SIG-M5 (cell line): ENCODE results near the gene CHN1.

Experiments used
- DNase-seq: peaks from one replicate; lab custom pipeline; 2025; lab: John Stamatoyannopoulos, UW

Gene CHN1, protein sequence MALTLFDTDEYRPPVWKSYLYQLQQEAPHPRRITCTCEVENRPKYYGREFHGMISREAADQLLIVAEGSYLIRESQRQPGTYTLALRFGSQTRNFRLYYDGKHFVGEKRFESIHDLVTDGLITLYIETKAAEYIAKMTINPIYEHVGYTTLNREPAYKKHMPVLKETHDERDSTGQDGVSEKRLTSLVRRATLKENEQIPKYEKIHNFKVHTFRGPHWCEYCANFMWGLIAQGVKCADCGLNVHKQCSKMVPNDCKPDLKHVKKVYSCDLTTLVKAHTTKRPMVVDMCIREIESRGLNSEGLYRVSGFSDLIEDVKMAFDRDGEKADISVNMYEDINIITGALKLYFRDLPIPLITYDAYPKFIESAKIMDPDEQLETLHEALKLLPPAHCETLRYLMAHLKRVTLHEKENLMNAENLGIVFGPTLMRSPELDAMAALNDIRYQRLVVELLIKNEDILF

GRCh38 chr2:175004980-175005732 is at the start of gene CHN1:
Gene CHN1 (minus strand): TSS chr2:175005381. CDS start chr2:175004912, 469 bp downstream.
- no peak for DNase-seq

- DNase-seq: no peak
Measured at GRCh38 chr2:175054340-175054739, 49.2 kb upstream of the CHN1 start.

DNA sequence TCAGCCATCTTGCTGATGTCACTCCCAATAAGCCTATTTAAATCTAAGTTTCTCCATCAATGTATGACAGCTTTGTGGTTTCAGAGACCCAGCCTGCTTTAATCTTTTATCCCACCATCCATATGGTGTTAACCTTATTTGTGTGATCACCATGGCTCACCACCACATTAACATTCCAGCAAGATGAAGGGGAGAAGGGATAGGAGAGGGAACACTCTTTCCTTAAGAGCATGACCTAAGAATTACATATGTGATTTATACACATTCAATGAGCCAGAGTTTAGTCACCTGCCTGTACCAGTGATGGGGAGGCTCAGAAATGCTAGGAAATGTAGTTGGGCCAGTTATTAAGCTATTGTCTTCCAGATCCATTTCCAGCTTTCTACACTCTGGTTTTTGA is 44.5 kb upstream of the CHN1 start:
- DNase-seq: no peak

DNA sequence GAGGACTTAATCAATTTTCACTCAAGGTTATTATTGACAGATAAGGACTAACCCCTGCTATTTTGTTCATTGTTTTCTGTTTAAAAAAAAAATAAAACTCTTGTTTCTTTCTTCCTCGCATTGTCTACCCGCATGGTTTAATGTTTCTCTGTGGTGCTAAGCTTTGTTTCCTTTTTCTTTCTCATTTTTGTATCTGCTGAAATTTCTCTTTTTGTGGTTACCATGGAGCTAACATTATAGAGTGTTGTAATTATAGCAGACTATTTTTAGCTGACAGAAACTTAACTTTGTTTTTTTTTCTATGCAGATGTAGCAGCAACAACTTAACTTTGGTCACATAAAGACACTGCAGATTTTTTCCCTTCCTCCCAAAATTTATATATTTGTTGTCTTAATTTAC is 43.1 kb upstream of the CHN1 start:
- DNase-seq: no peak

DNA sequence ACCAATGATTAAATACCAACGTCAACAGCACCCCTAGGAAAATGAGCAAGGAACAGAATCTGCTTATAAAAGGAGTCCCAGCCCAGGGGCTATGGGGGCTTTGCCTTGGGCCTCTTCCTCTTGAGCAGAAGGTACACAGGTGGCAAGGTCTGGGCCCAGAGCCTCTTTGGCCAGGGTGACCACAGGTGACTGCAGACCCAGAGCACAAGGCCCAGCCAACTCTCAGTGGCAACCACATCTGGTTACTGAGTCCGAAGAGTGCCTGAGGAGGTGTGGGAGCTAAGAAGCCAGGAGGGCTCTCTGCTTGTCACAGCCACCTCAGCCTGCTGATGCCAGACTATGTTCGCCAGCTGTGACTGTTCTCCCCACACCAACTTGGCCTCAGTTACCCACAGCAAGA is 34.3 kb upstream of the CHN1 start:
- no peak for DNase-seq

- DNase-seq: no peak
Measured at GRCh38 chr2:175039031-175039430, 33.9 kb upstream of the CHN1 start.

DNA sequence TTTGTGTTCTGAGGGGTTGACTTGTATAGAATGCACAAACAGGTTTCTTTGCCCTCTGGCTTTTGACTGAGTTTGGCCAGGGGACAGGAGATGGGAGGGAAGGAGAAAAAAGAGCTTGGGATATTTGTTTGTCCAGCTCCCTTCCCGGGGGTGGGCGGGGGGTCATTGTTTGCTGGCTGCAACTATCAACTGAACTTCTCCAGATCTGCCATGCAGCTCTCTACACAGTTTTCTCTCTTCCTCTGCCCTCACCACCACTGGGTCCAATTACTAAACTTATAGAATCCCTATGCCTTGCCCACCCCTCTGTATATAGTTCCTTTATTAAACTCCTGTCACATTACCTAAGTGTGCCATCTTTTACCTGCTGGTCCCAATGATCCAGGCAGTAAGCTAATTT is 32.8 kb upstream of the CHN1 start:
- no peak for DNase-seq

- peak; percentile 16 for DNase-seq
Measured at GRCh38 chr2:175036582-175037018, 31.4 kb upstream of the CHN1 start.

DNA sequence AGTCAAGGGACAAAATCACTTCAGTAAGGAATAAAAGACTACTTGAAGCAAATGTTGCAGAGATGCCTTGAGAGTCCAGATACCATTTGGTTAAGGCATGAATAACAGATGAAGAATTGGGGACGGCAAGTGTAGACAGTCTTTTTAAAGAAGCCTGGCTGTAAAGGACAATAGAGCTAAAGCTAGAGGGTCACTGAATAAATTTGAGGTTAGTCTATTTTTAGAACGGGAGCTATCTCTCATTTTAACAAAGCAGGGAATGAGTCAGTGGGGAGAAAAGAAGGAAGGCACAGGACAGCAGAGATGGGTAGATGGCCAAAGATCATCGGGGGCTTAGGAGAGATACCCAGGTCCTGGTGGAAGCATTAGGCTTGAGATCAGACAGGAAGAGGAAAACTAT is 30.6 kb upstream of the CHN1 start:
- no peak for DNase-seq

GRCh38 chr2:175034716-175035115 is 29.5 kb upstream of the CHN1 start:
- no peak for DNase-seq

DNA sequence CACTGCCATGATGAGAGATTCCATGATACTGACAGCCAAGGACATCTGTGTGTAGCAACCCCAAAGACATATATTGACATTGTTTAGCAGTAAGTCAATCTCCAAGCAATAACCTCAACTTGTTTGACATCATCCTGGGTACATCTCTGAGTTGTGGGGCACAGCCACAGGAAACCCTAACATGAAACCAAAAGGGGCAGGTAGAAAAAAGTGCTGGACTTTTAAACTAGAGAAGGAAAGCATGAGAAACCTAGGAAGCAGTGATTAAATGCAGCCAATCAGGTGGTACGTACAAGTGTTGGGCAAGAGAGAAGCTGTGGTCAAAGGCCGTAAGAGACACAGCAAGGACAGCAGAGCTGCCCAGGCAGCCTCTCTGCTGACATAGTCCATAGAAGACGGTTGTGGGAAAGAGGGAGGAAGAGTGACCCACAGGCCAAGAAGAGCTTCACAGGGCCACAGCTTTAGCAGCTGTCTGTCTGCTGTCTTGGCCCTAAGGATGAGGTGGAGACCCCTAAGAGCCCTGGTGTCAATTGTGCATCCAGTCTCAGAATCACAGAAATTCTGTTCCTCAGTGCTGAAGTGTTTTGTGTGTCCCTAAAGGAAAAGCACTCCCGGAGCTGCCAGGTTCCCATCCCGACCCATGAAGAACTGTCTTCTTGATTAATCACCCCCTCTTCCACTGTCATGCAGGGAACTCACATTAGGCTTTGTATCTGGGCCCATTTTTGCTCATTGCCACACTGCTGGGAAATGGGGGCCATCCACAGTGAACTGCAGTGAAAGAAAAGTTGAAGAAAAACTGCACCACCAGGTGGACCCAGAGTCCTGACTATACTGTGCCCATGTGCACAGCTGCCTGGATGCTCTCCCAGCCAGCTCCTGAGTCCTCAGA is 25.4 kb upstream of the CHN1 start:
- DNase-seq: no peak

GRCh38 chr2:175027755-175028154 is 22.6 kb upstream of the CHN1 start:
- DNase-seq: no peak

- no peak for DNase-seq
Measured at GRCh38 chr2:175026385-175026784, 21.2 kb upstream of the CHN1 start.

GRCh38 chr2:175025946-175026345 is 20.8 kb upstream of the CHN1 start:
- no peak for DNase-seq

GRCh38 chr2:175025233-175025632 is 20.1 kb upstream of the CHN1 start:
- no peak for DNase-seq

GRCh38 chr2:175022923-175023322 is 17.7 kb upstream of the CHN1 start:
- no peak for DNase-seq

DNA sequence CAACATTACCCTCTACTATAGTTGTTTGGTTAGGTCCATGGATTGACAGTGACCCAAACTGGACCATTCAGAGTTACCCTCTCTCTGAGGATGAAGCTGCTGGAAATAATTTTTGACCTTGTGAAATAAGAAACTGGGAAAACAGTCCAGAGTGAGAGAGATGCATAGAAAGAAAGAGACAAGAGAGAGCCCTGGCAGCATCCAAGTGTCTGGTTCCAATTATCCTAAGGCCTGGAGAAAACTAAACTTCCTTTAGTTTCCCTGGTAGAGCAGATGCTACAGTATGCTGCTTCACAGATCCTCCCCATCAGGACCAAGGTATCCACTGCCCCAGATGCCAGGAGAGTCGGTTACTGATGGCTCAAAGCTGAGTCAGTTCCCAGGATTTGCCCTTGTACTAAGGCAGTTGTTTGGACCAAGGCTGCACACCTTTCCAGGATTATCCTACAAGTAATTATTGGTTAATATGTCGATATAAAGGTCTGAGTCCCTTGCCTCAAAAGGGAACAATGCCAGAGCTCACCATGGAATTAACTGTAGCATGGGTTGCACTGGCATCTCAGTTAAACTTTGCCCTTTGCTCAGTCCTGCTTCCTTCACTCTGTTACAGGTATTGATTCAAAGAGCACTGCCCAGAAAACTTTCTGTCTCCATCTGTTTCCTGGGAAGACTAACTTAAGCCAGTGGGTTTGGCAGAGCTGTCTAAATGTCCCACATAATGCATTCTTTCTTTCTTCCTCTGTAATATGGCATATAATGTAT is 14.6 kb upstream of the CHN1 start:
- no peak for DNase-seq

- DNase-seq: no peak
Measured at GRCh38 chr2:175017618-175018414, 12.6 kb upstream of the CHN1 start.

- DNase-seq: no peak
Measured at GRCh38 chr2:175015340-175015739, 10.2 kb upstream of the CHN1 start.

GRCh38 chr2:175012516-175012915 is 7.3 kb upstream of the CHN1 start:
- DNase-seq: no peak

GRCh38 chr2:175011505-175011904 is 6.3 kb upstream of the CHN1 start:
- no peak for DNase-seq
